Activated naive CD4-positive, alpha-beta T cell treated with anti-CD3 and anti-CD28 coated beads, Interleukin-2, amount 50 U/mL, for 24 hours (primary cell): Measurements from ENCODE around the gene PSD4.
A peak's percentile ranks its signal among the peaks of the same experiment; 100 is the strongest.

Source experiments
- H3K27ac Mint-ChIP-seq: one replicate; pipeline ENCODE4 v1.8.0; 2021; ENCODE audit warnings: mild to moderate bottlenecking, mixed read lengths
- H3K27me3 Mint-ChIP-seq: one replicate; pipeline ENCODE4 v1.8.0; 2021; ENCODE audit warnings: mixed read lengths
- H3K36me3 Mint-ChIP-seq: one replicate; pipeline ENCODE4 v1.8.0; 2021; ENCODE audit warnings: mixed read lengths
- H3K4me1 Mint-ChIP-seq: one replicate; pipeline ENCODE4 v1.8.0; 2021; ENCODE audit warnings: mixed read lengths
- H3K4me3 Mint-ChIP-seq: one replicate; pipeline ENCODE4 v1.8.0; 2021; ENCODE audit warnings: mild to moderate bottlenecking, mixed read lengths
- H3K9me3 Mint-ChIP-seq: one replicate; pipeline ENCODE4 v1.8.0; 2021; ENCODE audit warnings: mixed read lengths

PSD4 gene

GRCh38 chr2:113136828-113137775 is 36.7 kb upstream of the PSD4 start:
- H3K9me3 Mint-ChIP-seq = no peaks in the 10 kb centered on the region
- no peak overlapping the region for H3K4me3 Mint-ChIP-seq
- no peaks in the 10 kb centered on the region for H3K27me3 Mint-ChIP-seq
- peak overlapping the region; percentile 20 for H3K27ac Mint-ChIP-seq
- no peaks in the 10 kb centered on the region for H3K36me3 Mint-ChIP-seq
- peaks cover 27% of the 10 kb centered on the region for H3K4me1 Mint-ChIP-seq

- no peaks in the 10 kb centered on the region for H3K9me3 Mint-ChIP-seq
- peak overlapping the region; percentile 20 for H3K27ac Mint-ChIP-seq
- no peaks in the 10 kb centered on the region for H3K36me3 Mint-ChIP-seq
- H3K4me3 Mint-ChIP-seq = no peak overlapping the region
- H3K4me1 Mint-ChIP-seq = peaks cover 27% of the 10 kb centered on the region
- H3K27me3 Mint-ChIP-seq = no peaks in the 10 kb centered on the region
These were observed 35.9 kb upstream of the PSD4 start for GRCh38 chr2:113137827-113138226.

- Mint-ChIP-seq H3K36me3 (no peaks in the 10 kb centered on the region), H3K4me1 (peaks cover 27% of the 10 kb centered on the region), H3K27ac (peak overlapping the region; percentile 31), H3K9me3 (no peaks in the 10 kb centered on the region), H3K4me3 (peak overlapping the region; percentile 31), H3K27me3 (no peaks in the 10 kb centered on the region)
These were observed 35.1 kb upstream of the PSD4 start for GRCh38 chr2:113138428-113139322.

- no peaks in the 10 kb centered on the region for H3K27me3 Mint-ChIP-seq
- H3K36me3 Mint-ChIP-seq = peaks cover 1% of the 10 kb centered on the region
- H3K9me3 Mint-ChIP-seq = no peaks in the 10 kb centered on the region
- no peak overlapping the region for H3K4me3 Mint-ChIP-seq
- H3K27ac Mint-ChIP-seq = no peak overlapping the region
- peaks cover 27% of the 10 kb centered on the region for H3K4me1 Mint-ChIP-seq
These were observed 32.3 kb upstream of the PSD4 start for GRCh38 chr2:113141451-113141850.

GRCh38 chr2:113142290-113142689 is 31.5 kb upstream of the PSD4 start:
- Mint-ChIP-seq H3K27me3 (no peaks in the 10 kb centered on the region), H3K4me1 (peaks cover 22% of the 10 kb centered on the region), H3K4me3 (no peak overlapping the region), H3K36me3 (peaks cover 1% of the 10 kb centered on the region), H3K9me3 (no peaks in the 10 kb centered on the region), H3K27ac (no peak overlapping the region)

- H3K36me3 Mint-ChIP-seq = peaks cover 1% of the 10 kb centered on the region
- H3K4me1 Mint-ChIP-seq = peaks cover 4% of the 10 kb centered on the region
- H3K27ac Mint-ChIP-seq = no peak overlapping the region
- no peak overlapping the region for H3K4me3 Mint-ChIP-seq
- no peaks in the 10 kb centered on the region for H3K27me3 Mint-ChIP-seq
- no peaks in the 10 kb centered on the region for H3K9me3 Mint-ChIP-seq
These were observed 29.5 kb upstream of the PSD4 start for GRCh38 chr2:113144259-113144658.

GRCh38 chr2:113148606-113149552 is 24.9 kb upstream of the PSD4 start:
- Mint-ChIP-seq H3K4me3 (no peak overlapping the region), H3K36me3 (peaks cover 1% of the 10 kb centered on the region), H3K27me3 (no peaks in the 10 kb centered on the region), H3K4me1 (no peaks in the 10 kb centered on the region), H3K9me3 (no peaks in the 10 kb centered on the region), H3K27ac (no peak overlapping the region)

- Mint-ChIP-seq H3K27ac (no peak overlapping the region), H3K4me1 (no peaks in the 10 kb centered on the region), H3K27me3 (no peaks in the 10 kb centered on the region), H3K36me3 (peaks cover 1% of the 10 kb centered on the region), H3K9me3 (no peaks in the 10 kb centered on the region), H3K4me3 (no peak overlapping the region)
These were observed 24.1 kb upstream of the PSD4 start for GRCh38 chr2:113149553-113150257.

GRCh38 chr2:113150258-113150601 is 23.5 kb upstream of the PSD4 start:
- Mint-ChIP-seq H3K4me1 (no peaks in the 10 kb centered on the region), H3K9me3 (no peaks in the 10 kb centered on the region), H3K4me3 (no peak overlapping the region), H3K27me3 (no peaks in the 10 kb centered on the region), H3K27ac (no peak overlapping the region), H3K36me3 (peaks cover 1% of the 10 kb centered on the region)

GRCh38 chr2:113155331-113155730 is 18.4 kb upstream of the PSD4 start:
- H3K4me3 Mint-ChIP-seq = no peak overlapping the region

GRCh38 chr2:113156278-113157117 is 17.3 kb upstream of the PSD4 start:
- peaks cover 25% of the 10 kb centered on the region for H3K4me1 Mint-ChIP-seq
- no peaks in the 10 kb centered on the region for H3K27me3 Mint-ChIP-seq
- H3K9me3 Mint-ChIP-seq = no peaks in the 10 kb centered on the region

More at GRCh38 chr2:113155331-113155730, 18.4 kb upstream of the PSD4 start:
- no peaks in the 10 kb centered on the region for H3K27me3 Mint-ChIP-seq
- no peaks in the 10 kb centered on the region for H3K36me3 Mint-ChIP-seq
- no peak overlapping the region for H3K27ac Mint-ChIP-seq
- no peaks in the 10 kb centered on the region for H3K9me3 Mint-ChIP-seq
- H3K4me1 Mint-ChIP-seq = peaks cover 24% of the 10 kb centered on the region

GRCh38 chr2:113157118-113157896 is 16.5 kb upstream of the PSD4 start:
- Mint-ChIP-seq H3K27ac (peak overlapping the region; percentile 68), H3K36me3 (no peaks in the 10 kb centered on the region), H3K27me3 (no peaks in the 10 kb centered on the region), H3K4me3 (peak overlapping the region; percentile 89), H3K4me1 (peaks cover 30% of the 10 kb centered on the region), H3K9me3 (no peaks in the 10 kb centered on the region)

More at GRCh38 chr2:113156278-113157117, 17.3 kb upstream of the PSD4 start:
- H3K4me3 Mint-ChIP-seq = peak overlapping the region; percentile 72
- peak overlapping the region; percentile 68 for H3K27ac Mint-ChIP-seq
- H3K36me3 Mint-ChIP-seq = no peaks in the 10 kb centered on the region
